Measurements from ENCODE around the gene SLC25A6.
"Not testable (repeated sequence)": the region's sequence is repeated elsewhere in the genome, so short reads cannot be mapped to it uniquely, and the experiment has no call there.

Gene SLC25A6

DNA sequence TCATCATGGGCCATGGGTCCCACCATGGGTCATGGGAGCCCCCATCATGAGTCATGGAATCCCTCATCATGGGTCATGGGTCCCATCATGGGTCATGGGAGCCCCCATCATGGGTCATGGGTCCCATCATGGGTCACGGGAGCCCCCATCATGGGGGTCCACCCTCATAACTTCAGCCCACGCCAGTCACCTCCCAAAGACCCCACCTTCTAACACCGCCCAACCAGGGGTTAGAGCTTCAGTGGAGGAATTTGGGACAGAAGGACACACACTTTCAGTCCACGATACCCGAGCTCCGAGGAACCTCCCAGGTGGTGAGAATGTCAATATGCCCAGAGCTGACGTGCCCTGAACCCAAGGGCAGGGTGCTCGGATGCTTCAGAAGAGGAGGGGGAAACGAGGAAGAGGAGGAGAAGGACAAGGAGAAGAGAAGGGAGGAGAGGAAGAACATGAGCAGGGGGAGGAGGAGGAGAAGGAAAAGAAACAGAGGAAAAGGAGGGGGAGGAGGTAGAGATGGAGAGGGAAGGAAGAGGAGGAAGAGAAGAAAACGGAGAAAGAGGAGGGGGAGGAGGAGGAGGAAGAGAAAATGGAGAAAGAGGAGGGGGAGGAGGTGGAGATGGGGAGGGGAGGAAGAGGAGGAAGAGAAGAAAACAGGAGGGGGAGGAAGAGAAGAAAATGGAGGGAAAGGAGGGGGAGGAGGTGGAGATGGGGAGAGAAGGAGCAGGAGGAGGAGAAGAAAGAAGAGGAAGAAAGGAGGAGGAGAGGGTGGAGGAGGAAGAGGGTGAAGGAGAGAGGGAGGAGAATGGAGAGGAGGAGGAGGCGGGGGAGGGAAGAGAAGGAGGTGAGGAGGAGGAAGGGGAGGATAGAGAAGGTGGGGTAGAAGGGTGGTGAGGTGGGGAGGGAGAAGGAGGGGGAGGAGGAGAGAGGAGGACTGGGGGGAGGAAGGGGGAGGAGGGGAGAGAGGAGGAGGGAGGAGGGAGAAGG lies 37.6 kb downstream of the SLC25A6 start:
- no peak for DNase-seq (ENCODE audit: low read depth in 3 of 3)

DNA sequence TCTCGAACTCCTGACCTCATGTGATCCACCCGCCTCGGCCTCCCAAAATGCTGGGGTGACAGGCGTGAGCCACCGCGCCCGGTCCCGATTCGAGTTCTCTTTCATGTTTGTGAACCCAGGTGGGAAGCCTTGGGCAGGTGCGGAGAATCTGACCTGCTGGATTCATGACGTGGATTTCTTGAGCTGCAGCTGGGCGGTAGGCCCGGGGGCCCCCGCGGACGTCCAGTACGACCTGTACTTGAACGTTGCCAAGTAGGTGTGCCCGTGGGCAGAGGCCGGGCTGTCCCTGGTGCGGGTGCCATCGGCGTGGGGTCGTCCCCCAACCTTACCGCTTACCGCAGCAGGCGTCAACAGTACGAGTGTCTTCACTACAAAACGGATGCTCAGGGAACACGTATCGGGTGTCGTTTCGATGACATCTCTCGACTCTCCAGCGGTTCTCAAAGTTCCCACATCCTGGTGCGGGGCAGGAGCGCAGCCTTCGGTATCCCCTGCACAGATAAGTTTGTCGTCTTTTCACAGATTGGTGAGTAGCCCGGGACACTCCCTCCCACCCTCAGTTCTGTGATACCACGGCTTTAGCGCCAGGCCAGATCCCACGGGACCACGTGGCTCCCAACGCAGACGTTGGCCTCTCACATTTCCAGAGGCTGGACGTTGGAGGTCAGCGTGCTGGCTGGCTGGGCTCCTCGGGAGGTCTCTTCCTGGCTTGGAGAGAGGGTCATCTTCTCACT lies 39.8 kb downstream of the SLC25A6 start:
- no peak for DNase-seq (ENCODE audit: low read depth in 3 of 3)

DNA sequence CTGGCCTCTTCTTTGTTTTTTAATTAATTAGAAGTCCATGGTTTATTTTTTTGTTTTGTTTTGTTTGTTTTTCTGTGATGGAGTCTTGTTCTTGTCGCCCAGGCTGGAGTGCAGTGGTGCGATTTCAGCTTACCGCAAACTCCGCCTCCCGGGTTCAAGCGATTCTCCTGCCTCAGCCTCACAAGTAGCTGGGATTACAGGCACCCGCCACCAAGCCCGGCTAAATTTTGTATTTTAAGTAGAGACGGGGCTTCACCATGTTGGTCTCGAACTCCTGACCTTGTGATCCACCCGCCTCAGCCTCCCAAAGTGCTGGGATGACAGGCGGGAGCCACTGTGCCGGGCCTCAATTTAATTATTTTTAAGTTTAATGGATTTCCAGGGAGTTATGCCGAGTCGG lies 42.3 kb downstream of the SLC25A6 start:
- DNase-seq (ENCODE audit: low read depth in 3 of 3) = not testable (repeated sequence)

DNA sequence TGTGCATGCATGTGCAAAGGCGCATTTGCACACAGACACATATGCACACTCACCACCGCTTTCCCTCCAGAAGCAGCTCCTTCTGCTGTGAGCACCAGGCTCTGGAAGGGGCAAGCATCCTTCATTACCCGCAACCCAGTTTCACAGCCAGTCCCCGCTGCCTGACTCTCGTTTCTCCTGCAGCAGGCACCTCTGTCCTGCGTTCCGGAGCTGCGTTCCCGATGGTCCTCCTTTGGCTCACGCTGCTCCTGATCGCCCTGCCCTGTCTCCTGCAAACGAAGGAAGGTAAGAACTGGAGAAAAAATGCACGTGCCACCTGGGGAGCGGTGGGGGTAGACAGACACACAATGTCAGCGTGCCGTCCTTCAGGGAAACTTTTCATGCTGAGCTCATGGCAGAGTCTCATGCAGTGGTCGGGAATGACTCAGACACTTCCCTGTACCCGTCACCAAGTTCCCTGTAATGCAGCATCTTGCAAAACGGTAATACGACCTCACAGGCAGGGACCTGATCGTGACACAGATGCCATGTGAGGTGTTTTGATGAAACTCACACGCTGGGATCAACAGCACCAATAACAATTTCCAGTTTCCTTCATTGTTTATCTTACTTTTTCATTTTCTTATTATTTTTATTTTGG lies 50.2 kb downstream of the SLC25A6 start:
- no peak for DNase-seq (ENCODE audit: low read depth in 3 of 3)

DNA sequence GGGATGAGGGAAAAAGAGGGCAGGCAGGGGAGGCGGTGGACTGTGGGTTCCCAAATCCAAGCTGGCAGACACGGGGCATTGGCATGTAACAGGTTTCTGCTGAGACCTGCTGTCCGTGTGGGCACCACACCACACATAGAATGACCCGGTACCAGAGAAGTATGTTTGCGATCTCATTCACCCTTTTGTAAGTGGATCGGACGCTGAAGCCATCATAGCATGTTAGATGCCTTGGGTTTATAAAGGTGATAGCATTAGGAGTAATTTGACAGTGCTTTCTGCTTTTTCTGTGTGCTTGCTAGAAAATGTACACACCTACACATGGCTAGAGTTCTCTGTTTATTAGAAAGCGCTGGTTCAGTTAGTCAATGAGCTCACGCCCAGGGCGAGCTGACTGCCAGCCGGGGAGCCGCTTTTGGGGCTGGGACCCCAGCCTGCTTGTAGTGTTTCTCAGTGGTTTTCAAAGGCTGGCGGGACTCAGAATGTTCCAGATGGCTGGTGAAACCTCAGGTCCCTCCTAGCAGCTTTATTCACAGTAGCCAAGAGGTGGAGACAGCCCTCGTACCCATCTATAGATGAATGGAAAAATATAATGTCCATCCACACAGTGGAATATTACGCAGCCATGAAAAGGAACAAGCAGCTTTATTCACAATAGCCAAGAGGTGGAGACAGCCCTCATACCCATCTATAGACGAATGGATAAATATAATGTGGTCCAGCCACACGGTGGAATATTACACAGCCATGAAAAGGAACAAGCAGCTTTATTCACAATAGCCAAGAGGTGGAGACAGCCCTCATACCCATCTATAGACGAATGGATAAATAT lies 54.7 kb downstream of the SLC25A6 start:
- DNase-seq (ENCODE audit: low read depth in 3 of 3) = no peak

DNA sequence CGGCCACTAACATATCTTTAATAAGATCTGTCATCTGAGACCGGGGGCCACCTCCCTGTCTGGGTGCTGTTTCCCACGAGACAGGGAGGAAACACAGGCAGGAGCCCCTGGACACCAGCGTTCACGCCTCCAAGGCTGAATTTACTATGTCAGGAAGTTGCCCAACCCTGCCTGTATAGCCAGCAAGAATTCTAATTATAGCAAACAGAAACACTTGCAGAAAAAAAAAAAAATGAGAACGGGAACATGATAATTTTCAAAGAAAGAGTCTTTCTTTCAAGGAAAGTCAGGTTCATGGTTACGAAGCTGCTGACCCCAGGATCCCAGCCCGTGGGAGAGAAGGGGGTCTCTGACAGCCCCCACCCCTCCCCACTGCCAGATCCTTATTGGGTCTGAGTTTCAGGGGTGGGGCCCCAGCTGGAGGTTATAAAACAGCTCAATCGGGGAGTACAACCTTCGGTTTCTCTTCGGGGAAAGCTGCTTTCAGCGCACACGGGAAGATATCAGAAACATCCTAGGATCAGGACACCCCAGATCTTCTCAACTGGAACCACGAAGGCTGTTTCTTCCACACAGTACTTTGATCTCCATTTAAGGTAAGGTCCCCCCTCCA lies 55.5 kb downstream of the SLC25A6 start, which contains the start of gene IL3RA:
TSS of gene IL3RA (plus strand) at position 455 of the 613 bp plus-strand sequence. CDS start 4,981 bp downstream, outside the sequence.
- no peak for DNase-seq (ENCODE audit: low read depth in 3 of 3)
